ENCODE measurements around the gene ABCA7.

The ABCA7 gene

DNA sequence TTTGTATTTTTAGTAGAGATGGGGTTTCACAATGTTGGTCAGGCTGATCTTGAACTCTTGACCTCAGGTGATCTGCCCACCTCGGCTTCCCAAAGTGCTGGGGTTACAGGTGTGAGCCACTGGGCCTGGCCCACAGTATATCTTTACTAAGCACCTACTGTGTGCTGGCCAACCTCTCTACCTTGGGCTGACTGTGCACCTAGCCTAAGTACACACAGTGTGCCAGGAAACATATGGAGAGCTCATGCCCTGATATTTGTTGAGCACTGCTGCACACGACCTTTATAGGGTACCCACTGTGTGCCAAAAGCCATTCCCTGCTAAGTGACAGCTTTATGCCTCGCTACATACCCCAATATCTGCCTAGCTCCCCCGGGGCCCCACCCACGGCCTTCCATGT is 20.8 kb downstream of the ABCA7 start:
- no peak for DNase-seq

GRCh38 chr19:1061987-1062386 is 22.1 kb downstream of the ABCA7 start:
- no peak for DNase-seq

- DNase-seq = no peak
These were observed 22.6 kb downstream of the ABCA7 start for GRCh38 chr19:1062387-1063029.

GRCh38 chr19:1063030-1063908 is 23.4 kb downstream of the ABCA7 start:
- no peak for DNase-seq

DNA sequence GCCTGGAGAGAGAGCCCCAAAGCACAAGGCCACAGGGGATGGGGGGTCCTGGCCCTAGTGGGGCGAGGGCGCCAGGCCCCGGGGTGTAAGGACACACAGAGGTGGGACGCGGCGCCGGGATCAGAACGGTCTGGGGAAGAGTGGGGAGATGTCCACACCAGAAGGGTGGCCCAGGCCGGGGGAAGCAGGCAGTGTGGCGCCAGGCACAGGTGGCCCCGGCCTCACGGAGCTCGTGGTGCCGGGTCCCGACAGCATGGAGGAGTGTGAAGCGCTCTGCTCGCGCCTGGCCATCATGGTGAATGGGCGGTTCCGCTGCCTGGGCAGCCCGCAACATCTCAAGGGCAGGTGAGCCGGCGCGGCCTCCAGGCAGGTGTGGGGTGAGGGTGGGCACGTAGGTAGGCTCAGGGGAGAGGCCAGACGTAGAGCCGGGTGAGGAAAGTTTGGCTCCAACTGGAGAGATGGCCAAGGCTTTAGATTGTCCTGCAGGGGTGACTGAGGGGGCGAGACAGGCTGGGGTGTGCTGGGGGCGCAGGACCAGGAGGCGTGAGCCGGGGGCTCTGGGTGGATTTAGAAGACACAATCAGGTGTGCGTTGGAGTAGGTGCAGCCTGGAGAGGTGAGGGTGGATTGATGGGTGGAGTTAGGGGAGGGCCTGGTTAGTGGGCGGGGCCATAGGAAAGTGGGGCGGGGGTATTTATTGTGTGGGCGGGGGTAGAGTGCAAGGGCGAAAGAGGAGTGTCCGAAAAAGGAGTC is 24.2 kb downstream of the ABCA7 start:
- DNase-seq = peak in 1 of 2 experiments; percentile 27

GRCh38 chr19:1064661-1065605 is 25.0 kb downstream of the ABCA7 start:
- peak; percentile 52 to 53 for DNase-seq

DNA sequence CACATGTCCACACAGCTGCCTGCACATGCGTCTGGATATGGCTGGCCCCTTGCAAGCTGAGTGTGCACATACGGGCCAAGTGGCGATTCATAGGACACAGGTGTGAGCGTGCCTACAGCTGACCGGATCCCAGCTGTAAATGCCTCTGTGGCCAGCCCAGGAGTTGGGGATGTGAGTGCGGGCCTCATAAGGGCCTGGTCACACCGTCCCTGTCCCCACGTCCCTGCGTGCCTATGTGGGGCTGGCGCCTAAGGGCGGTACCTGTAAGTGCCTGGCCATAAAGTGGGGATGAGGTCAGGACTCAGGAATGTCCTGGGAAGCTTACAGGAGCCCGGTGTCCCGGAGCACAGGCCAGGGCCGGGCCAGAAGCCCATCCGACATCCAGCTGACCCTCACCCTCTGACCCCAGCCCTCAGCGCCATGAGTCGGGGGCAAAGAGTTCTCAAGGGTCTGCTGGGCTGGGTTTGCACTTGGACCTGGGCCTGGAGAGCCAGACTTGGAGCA is 25.8 kb downstream of the ABCA7 start:
- DNase-seq = no peak

GRCh38 chr19:1066251-1066747 is 26.4 kb downstream of the ABCA7 start:
- DNase-seq = no peak

- peak; percentile 37 to 48 for DNase-seq
These were observed 26.9 kb downstream of the ABCA7 start, which contains the start of gene ARHGAP45 for GRCh38 chr19:1066748-1067340. TSS of gene ARHGAP45 (plus strand) at chr19:1067167. CDS start at chr19:1067406, 239 bp downstream.

DNA sequence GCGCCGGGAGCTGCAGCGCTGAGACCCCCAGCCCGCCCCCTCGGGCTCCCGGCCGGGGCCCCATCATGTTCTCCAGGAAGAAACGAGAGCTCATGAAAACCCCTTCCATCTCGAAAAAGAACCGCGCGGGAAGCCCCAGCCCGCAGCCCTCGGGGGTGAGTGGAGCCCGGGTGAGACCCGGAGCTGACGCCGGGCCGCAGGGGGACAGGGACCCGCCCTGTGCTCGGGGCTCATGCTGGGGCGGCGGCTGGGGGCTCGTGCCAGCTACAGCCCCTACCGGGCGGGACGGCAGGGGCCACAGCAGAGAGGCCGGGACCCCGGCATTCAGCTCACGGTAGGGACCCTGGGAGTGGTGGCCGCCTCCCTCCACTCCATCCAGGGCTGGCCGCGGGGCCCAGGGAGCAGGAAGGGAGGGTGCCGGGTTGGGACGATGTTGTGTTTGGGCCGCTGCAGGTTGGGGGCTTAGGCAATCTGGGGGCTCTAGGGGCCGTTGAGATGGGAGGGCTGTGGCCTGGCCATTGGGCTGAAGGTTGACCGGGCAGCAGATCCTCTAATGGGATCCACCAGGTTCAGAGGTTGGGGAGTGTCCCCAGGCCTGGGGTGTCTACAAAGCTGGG is 27.5 kb downstream of the ABCA7 start:
- no peak for DNase-seq

DNA sequence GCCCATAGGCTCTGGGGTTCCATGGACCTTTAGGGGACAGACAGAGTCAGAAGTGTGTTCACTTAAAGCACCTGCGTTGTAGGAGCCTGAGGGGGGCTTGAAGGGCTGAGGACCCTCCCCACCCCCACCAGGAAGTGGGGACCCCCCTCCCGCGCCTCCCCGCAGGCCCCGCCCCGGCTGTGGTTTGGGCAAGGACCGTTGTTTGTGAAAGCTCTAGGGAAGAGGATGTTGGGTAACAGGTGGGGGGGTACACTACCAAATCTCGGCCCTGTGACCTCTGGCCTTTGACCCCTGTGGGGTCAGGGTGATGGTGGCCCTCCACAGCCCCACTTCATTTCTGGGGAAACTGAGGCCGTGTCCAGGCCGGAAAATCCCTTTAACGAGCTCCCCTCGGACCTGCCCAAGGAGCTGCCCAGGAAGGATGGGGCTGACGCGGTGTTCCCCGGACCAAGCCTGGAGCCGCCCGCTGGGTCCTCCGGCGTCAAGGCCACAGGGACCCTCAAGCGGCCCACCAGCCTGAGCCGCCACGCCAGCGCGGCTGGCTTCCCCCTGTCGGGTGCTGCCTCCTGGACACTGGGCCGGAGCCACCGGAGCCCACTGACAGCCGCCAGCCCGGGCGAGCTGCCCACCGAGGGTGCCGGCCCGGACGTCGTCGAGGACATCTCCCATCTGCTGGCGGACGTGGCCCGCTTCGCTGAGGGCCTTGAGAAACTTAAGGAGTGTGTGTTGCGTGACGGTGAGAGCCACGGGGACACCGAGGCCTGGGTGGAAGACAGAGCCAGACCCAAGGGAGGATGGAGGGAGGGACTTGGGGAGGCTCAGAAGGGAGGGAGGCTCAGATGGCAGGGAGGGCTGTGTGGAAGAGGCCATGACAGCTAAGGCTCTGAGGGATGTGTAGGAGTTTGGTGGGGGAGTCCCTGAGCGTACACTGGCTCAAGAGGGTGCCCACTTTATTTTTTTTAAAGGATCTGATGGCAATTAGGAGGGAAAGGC is 28.4 kb downstream of the ABCA7 start:
- peak; percentile 21 to 53 for DNase-seq

DNA sequence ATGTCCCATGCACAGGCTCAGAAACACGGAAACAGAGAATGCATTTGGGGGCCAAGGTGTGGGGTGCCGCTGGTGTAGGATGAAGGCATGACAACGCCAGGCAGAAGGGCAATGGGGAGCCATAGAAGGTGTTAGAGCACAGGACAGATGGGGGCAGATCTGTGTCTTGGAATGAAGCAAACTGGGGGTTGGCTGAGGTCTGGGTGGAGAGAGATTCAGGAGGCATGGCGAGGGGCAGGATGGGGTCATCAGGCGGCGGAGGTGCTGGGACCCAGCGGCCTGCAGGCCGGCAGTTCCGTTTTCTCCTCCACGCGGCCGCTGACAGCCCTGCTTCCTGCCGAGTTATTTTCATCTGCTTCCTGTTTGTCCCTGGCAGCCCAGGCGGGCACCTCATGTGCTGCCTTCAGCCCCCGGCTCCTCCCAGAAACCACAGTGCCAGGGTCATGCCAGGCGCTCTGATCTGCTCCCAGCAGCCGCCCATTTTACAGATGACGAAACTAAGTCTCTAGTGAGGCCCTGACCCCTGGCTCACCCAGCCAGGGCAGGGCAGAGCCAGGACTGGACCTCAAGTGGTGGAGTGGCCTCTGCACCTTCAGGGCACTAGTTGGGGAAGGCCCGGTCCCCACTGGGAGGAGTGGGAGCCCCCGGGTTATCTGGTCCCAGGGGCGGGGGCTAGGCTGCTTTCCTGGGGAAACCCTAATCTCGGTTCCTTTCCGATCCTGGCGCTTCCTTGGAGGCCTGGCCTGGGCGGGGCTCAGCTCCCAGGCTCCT is 29.3 kb downstream of the ABCA7 start:
- DNase-seq = peak; percentile 94 to 95

- no peak for DNase-seq
These were observed 30.6 kb downstream of the ABCA7 start for GRCh38 chr19:1070576-1070930.

DNA sequence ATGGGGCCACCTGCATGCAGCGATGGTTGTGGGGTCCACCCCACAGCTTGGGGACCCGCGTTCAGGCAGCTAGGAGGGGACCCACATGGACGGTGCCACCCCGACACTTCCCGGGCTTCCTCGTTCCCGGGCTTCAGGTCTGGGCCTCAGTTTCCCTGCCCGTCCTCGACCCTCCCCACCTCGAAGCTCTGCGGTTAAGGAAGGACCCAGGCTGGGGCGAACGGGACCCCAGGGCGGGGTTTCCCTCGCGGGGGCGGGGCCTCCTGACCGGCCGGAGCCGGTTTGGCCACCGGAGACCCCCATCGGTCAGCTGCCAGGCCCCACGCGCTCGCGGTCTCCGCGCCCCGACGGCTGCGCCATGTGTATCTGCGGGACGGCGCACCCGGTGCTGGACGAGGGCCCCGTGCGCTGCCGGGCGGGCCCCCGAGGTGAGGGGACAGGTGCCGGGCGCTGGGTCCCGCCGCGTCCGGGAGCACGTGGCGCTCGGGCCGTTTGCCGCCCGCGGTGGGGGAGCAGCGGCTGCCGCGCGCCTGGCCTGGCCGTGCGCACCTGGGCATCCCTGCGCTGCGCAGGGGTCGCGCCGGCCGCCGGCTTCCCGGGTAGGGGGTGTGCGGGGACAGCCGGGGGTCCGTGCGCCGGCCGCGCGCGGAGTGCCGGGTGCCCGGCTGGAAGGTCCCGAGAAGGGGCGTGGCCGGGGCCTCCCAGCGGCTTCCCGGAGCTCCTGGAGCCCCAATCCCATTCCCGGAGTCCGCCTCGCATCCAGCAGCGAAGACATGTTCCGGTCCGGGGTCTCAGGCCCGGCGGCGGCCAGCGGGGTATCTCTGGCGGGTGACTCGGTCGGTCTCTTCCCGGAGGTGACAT is 31.3 kb downstream of the ABCA7 start:
- no peak for DNase-seq

- DNase-seq = no peak
These were observed 32.6 kb downstream of the ABCA7 start for GRCh38 chr19:1072371-1073015.

- no peak for DNase-seq
These were observed 33.4 kb downstream of the ABCA7 start for GRCh38 chr19:1073063-1073955.
